ENCODE data around the gene ENPP6. TPM values are rescaled to one million over a fixed set of nuclear protein-coding genes. Genes with fewer than 3 reads are reported as not detected.

Gene ENPP6
- polyA plus RNA-seq, 1 donor from 2014 or later = not detected

DNA sequence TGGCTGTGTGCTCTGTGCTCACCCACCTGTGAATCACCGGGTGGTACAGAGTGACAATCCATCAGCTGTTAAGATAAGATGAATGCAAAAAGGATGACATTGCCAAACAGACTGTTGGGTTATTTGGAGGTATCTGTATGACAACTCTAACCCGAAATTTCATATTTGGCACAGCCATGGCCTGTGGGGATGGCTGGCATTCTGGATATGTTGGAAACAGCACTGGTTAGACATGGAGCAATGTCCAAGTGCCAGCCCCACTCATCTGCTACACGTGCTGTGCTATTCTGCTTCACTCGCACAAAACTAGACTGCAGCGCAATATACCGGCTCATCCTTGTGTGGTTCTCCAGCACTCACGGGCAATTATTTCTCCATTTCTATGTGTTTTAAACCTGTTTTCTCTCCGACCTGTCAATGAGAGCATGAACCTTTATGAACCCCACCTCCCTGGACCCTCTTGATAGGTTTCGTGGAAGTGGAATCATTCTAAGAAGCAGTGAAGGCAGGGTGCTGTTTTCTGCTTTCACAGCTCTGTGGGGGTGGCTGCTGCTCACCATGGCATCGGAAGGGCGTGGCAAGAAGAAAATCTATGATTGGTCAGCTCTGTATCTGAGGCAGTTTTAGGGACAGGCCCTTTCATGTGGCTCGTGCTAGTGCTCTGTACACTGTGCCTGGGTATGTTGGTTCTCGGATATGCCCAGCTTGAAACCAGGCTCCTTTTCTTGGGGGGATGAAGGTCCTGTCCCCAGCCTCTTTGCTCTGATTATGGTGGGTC lies 94.9 kb downstream of the ENPP6 start:
- H3F3A ChIP-seq (ENCODE audit: insufficient read depth, low read length, poor library complexity, severe bottlenecking) = no peaks in the 10 kb centered on the region
- no peak overlapping the region for H3K9ac ChIP-seq (ENCODE audit: low read length)
- no peak overlapping the region for H3K4me3 ChIP-seq (ENCODE audit: low read length)
- H3K79me2 ChIP-seq (replicated peaks; ENCODE audit: insufficient read depth, low read length) = no peaks in the 10 kb centered on the region
- no peaks in the 10 kb centered on the region for H3K9me2 ChIP-seq (ENCODE audit: insufficient read depth, low read length)
- H3K27me3 ChIP-seq (ENCODE audit: insufficient read depth, low read depth, low read length) = no peaks in the 10 kb centered on the region
- TF ChIP-seq SMC3 (conservative IDR thresholded peaks at IDR 0.05; ENCODE audit: poor library complexity) = no peak
- no peak for TF ChIP-seq EP300 (conservative IDR thresholded peaks at IDR 0.05; ENCODE audit: poor library complexity, severe bottlenecking)
- TF ChIP-seq MXI1 (conservative IDR thresholded peaks at IDR 0.05; ENCODE audit: poor library complexity, severe bottlenecking) = no peak
- no peak for TF ChIP-seq TAF1 (IDR thresholded peaks at IDR 0.05; ENCODE audit: low read depth)
- TF ChIP-seq RAD21 (conservative IDR thresholded peaks at IDR 0.05) = no peak
- TF ChIP-seq EZH2 (IDR thresholded peaks at IDR 0.05; ENCODE audit: borderline replicate concordance, insufficient read depth, low read length, poor library complexity, severe bottlenecking) = no peak
- TF ChIP-seq, protein P1, sequence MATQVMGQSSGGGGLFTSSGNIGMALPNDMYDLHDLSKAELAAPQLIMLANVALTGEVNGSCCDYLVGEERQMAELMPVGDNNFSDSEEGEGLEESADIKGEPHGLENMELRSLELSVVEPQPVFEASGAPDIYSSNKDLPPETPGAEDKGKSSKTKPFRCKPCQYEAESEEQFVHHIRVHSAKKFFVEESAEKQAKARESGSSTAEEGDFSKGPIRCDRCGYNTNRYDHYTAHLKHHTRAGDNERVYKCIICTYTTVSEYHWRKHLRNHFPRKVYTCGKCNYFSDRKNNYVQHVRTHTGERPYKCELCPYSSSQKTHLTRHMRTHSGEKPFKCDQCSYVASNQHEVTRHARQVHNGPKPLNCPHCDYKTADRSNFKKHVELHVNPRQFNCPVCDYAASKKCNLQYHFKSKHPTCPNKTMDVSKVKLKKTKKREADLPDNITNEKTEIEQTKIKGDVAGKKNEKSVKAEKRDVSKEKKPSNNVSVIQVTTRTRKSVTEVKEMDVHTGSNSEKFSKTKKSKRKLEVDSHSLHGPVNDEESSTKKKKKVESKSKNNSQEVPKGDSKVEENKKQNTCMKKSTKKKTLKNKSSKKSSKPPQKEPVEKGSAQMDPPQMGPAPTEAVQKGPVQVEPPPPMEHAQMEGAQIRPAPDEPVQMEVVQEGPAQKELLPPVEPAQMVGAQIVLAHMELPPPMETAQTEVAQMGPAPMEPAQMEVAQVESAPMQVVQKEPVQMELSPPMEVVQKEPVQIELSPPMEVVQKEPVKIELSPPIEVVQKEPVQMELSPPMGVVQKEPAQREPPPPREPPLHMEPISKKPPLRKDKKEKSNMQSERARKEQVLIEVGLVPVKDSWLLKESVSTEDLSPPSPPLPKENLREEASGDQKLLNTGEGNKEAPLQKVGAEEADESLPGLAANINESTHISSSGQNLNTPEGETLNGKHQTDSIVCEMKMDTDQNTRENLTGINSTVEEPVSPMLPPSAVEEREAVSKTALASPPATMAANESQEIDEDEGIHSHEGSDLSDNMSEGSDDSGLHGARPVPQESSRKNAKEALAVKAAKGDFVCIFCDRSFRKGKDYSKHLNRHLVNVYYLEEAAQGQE (IDR thresholded peaks at IDR 0.05; ENCODE audit: borderline replicate concordance) = no peak
- TF ChIP-seq, protein P2, sequence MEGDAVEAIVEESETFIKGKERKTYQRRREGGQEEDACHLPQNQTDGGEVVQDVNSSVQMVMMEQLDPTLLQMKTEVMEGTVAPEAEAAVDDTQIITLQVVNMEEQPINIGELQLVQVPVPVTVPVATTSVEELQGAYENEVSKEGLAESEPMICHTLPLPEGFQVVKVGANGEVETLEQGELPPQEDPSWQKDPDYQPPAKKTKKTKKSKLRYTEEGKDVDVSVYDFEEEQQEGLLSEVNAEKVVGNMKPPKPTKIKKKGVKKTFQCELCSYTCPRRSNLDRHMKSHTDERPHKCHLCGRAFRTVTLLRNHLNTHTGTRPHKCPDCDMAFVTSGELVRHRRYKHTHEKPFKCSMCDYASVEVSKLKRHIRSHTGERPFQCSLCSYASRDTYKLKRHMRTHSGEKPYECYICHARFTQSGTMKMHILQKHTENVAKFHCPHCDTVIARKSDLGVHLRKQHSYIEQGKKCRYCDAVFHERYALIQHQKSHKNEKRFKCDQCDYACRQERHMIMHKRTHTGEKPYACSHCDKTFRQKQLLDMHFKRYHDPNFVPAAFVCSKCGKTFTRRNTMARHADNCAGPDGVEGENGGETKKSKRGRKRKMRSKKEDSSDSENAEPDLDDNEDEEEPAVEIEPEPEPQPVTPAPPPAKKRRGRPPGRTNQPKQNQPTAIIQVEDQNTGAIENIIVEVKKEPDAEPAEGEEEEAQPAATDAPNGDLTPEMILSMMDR (IDR thresholded peaks at IDR 0.05; ENCODE audit: poor library complexity, severe bottlenecking) = no peak
- TF ChIP-seq POLR2AphosphoS5 (IDR thresholded peaks at IDR 0.05) = no peak
- H4K20me1 ChIP-seq (ENCODE audit: insufficient read depth) = no peaks in the 10 kb centered on the region
- H3K4me2 ChIP-seq (ENCODE audit: low read length) = no peak overlapping the region
- H3K36me3 ChIP-seq (ENCODE audit: insufficient read depth, low read length) = no peaks in the 10 kb centered on the region
- H3K9me3 ChIP-seq (ENCODE audit: low read length) = no peaks in the 10 kb centered on the region
- H3K27ac ChIP-seq (ENCODE audit: low read length) = no peak overlapping the region
- no peak overlapping the region for H2AFZ ChIP-seq (ENCODE audit: low read depth, low read length)

DNA sequence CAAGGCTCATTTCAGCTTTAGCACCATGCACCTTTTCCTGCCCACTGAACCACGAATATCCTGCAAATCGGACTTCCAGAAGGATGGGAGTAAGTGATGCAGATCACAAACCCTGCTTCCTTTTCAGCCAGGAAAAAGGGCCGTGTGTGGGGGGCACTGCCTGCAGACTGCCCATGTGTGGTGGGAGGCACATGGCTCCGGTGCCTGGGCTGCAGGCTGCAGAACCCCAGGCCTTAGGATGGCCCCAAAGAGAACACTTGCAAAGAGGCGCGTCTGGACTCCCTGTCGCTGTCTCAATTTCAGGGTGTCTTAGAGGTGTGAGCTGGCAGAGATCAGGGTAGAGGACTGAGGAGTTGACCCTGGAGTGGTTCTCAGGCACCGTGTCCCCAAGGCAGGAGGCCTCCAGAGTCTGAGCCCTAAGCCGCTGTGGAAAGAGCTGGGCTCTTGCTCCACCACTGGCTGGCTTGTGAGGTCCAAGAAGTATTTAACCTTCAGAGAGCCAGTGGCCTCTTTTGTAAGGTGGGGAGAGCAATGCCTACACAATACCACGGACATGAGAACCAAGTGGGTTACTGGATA lies 97.0 kb downstream of the ENPP6 start:
- Histone ChIP-seq H3K79me2 (replicated peaks; ENCODE audit: insufficient read depth, low read length) (no peaks in the 10 kb centered on the region), H3K27me3 (ENCODE audit: insufficient read depth, low read depth, low read length) (no peaks in the 10 kb centered on the region), H2AFZ (ENCODE audit: low read depth, low read length) (no peak overlapping the region), H3K4me2 (ENCODE audit: low read length) (no peak overlapping the region), H3K36me3 (ENCODE audit: insufficient read depth, low read length) (no peaks in the 10 kb centered on the region), H3K9me2 (ENCODE audit: insufficient read depth, low read length) (no peaks in the 10 kb centered on the region), H3K9me3 (ENCODE audit: low read length) (no peaks in the 10 kb centered on the region), H3F3A (ENCODE audit: insufficient read depth, low read length, poor library complexity, severe bottlenecking) (no peaks in the 10 kb centered on the region), H3K9ac (ENCODE audit: low read length) (no peak overlapping the region), H4K20me1 (ENCODE audit: insufficient read depth) (no peaks in the 10 kb centered on the region), H3K4me3 (ENCODE audit: low read length) (no peak overlapping the region), H3K27ac (ENCODE audit: low read length) (no peak overlapping the region)
- no peak for TF ChIP-seq SMC3 (conservative IDR thresholded peaks at IDR 0.05; ENCODE audit: poor library complexity)
- TF ChIP-seq, protein P1 (IDR thresholded peaks at IDR 0.05; ENCODE audit: borderline replicate concordance) = no peak
- TF ChIP-seq TAF1 (IDR thresholded peaks at IDR 0.05; ENCODE audit: low read depth) = no peak
- TF ChIP-seq EP300 (conservative IDR thresholded peaks at IDR 0.05; ENCODE audit: poor library complexity, severe bottlenecking) = no peak
- TF ChIP-seq RAD21 (conservative IDR thresholded peaks at IDR 0.05) = no peak
- TF ChIP-seq, protein P2 (IDR thresholded peaks at IDR 0.05; ENCODE audit: poor library complexity, severe bottlenecking) = no peak
- no peak for TF ChIP-seq POLR2AphosphoS5 (IDR thresholded peaks at IDR 0.05)
- TF ChIP-seq MXI1 (conservative IDR thresholded peaks at IDR 0.05; ENCODE audit: poor library complexity, severe bottlenecking) = no peak
- TF ChIP-seq EZH2 (IDR thresholded peaks at IDR 0.05; ENCODE audit: borderline replicate concordance, insufficient read depth, low read length, poor library complexity, severe bottlenecking) = no peak

Data from neural cell (in vitro differentiated cells).